SK-N-SH (cell line): ENCODE results near the gene PIANP.

ENCODE experiments used
- CTCF ChIP-seq: fragments of 200-600 bp; sonication (generic); IDR thresholded peaks from 2 replicates; pipeline ENCODE4 v1.6.1; 2017; ENCODE audit warnings: antibody characterized with exemption, mild to moderate bottlenecking, moderate library complexity
- EP300 ChIP-seq, 2 experiments: IDR thresholded peaks; 2 replicates each; pipeline versions ENCODE4 v1.4.0 to v1.6.1; 2012; ENCODE audit warnings: borderline replicate concordance in 1 of 2, low read depth in 1 of 2, low read length in 1 of 2
- EZH2phosphoT487 ChIP-seq: fragments of 200-600 bp; sonication (generic); IDR thresholded peaks from 2 replicates; pipeline ENCODE4 v1.6.1; 2017; ENCODE audit warnings: low read depth, mixed run types, mild to moderate bottlenecking, antibody characterized with exemption, moderate library complexity, borderline replicate concordance
- GABPA ChIP-seq: IDR thresholded peaks from 2 replicates; pipeline ENCODE4 v1.4.0; 2012; ENCODE audit warnings: low read depth, mild to moderate bottlenecking
- JUND ChIP-seq: IDR thresholded peaks from 2 replicates; pipeline ENCODE4 v1.4.0; 2012
- MAX ChIP-seq: IDR thresholded peaks from 2 replicates; pipeline ENCODE4 v1.4.0; 2012; ENCODE audit warnings: low read depth
- RCOR1 ChIP-seq: fragments of 150-350 bp; IDR thresholded peaks from 2 replicates; pipeline ENCODE4 v1.6.1; 2017; ENCODE audit warnings: antibody characterized with exemption, low read length
- REST ChIP-seq: IDR thresholded peaks from 2 replicates; pipeline ENCODE4 v1.6.1; 2012; ENCODE audit warnings: mild to moderate bottlenecking, low read depth, low read length, moderate library complexity
- RFX5 ChIP-seq: IDR thresholded peaks from 2 replicates; pipeline ENCODE4 v1.6.1; 2012; ENCODE audit warnings: mild to moderate bottlenecking, improper control_type of control experiment, low read length
- RXRA ChIP-seq: IDR thresholded peaks from 2 replicates; pipeline ENCODE4 v1.4.0; 2012; ENCODE audit warnings: low read depth, mild to moderate bottlenecking, borderline replicate concordance
- TCF12 ChIP-seq: IDR thresholded peaks from 2 replicates; pipeline ENCODE4 v1.4.0; 2012
- TEAD4 ChIP-seq: IDR thresholded peaks from 2 replicates; pipeline ENCODE4 v1.4.0; 2012; ENCODE audit warnings: mild to moderate bottlenecking, borderline replicate concordance; ENCODE audit not compliant: insufficient read depth
- YY1 ChIP-seq: IDR thresholded peaks from 2 replicates; pipeline ENCODE4 v1.4.0; 2012; ENCODE audit warnings: low read depth, mild to moderate bottlenecking

- TF ChIP-seq CTCF (no peak), RFX5 (no peak), JUND (no peak), EP300 (IDR thresholded peaks at IDR 0.05; ENCODE audit: borderline replicate concordance in 1 of 2, low read depth in 1 of 2, low read length in 1 of 2) (no peak), TCF12 (no peak), MAX (no peak), REST (no peak), TEAD4 (no peak), EZH2phosphoT487 (no peak), RCOR1 (no peak), GABPA (no peak), YY1 (no peak), RXRA (no peak)
Observed at GRCh38 chr12:6694701-6695100, 5.9 kb downstream of the PIANP start.
